A172 (cell line): ENCODE results near the gene KRT78. TPM values are rescaled to one million over a fixed set of nuclear protein-coding genes. Genes with fewer than 3 reads are reported as not detected.

Experiments used
- DNase-seq: peaks from one replicate; pipeline ENCODE4 v3.0.0-alpha.2; 2015; ENCODE audit warnings: low spot score
- total RNA-seq: library from RNA; depleted of rRNA; stranded (reverse); fragments of >200 nt; shearing (Covaris generic); gene quantifications from 2 replicates; pipeline ENCODE4 v1.2.3, GENCODE V29; 2014

The KRT78 gene
- total RNA-seq, 1 experiment from 2014 or later, result not detected

- DNase-seq, result no peak
These were observed 10.0 kb downstream of the KRT78 start for GRCh38 chr12:52838609-52839435.

DNA sequence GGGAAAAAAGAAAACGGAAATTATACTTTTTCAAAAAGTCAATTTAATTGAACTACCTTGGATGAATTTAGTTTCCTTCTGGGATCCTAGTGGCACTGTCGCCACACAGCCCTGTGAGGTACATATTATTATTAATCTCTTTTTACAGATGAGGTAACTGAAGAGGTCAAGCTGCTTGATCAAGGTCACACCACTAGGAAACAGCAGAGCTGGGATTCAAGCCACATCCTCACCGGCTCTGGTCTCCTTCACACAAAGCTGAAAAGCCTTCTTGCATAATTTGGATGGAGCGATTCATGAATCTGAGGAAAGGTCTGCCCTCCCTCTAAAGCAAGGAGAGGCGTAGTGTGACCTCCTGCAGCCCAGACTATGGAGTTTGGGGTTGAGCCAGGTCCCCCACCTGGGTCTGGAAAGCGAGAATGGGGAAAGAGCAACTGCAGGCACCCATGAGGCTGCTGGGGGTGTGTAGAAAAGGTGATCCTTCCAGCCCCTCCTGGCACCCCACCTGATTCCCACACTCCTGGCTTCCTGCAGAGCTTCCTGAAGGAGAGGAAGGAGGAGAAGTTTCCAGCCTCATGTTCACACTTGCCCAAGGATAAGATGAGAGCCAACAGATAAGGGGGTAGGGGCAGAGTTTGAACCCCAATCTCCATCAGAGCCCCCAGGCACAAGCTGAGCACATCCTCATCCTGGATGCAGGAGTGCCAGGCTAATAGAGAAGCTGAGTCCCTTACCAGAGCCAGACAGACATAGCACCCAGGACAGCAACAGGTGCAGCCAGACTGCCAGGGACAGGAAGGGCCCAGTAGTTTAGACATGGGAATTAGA, 10.8 kb downstream of the KRT78 start:
- DNase-seq, result no peak

GRCh38 chr12:52837413-52837741, 11.4 kb downstream of the KRT78 start:
- DNase-seq, result peak; percentile 92

- DNase-seq, result peak; percentile 9
These were observed 12.0 kb downstream of the KRT78 start for GRCh38 chr12:52836491-52837412.

DNA sequence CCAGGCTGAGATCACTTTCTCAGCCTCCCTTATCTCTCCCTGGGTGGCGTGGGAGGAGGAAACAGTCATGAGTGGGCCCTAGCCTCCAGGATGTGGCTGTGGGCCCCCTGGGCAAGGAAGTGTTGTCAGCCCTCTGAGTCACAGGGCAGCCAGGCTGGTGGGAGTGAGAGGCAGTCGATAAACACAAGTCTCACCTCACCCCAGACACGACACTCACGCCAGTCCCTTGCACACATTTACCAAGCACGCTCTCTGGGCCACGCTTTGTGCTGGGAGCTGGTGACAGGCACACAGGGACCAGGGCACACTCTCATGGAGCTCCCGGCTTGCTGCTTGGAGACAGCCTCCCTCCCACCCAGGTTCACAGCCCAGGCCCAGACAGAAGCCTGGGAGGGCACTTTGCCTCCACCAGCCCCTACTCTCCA, 12.7 kb downstream of the KRT78 start:
- peak; percentile 75 for DNase-seq

DNA sequence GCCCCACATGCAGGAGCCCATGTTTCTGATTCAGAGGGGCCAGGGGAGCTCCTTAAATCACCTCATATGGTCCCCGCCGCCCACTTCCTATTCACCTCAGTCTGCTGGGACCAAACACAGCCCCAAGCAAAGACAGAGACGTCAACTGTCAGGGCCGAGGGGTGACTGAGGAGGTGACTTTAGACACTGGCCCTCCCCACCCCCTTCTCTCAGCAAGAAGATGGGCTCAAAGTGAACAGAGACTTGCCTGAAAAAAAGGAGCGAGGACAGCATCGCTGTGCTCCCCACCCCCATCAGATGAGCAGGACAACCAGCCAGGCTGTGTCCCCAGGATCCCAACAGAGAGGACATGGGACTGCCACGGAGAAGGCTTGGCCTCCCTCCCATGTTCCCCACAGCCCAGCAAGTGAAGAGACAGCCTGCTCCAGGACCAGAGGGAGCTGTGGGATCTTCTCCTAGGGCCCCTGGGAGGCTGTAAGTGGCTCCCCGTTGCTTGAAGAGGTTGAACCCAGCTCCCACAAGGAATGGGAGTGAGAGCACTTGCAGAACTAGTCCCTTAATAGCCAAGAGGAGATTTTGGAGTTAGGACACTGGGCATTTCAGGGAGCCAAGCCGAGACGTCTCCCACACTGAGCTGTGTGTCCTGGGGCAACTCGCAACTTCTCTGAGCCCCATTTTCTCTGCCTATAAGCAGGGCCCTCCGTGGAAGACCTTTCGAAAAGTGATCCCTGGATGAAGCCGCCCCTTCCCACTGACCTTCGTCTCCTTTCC, 13.3 kb downstream of the KRT78 start:
- no peak for DNase-seq

DNA sequence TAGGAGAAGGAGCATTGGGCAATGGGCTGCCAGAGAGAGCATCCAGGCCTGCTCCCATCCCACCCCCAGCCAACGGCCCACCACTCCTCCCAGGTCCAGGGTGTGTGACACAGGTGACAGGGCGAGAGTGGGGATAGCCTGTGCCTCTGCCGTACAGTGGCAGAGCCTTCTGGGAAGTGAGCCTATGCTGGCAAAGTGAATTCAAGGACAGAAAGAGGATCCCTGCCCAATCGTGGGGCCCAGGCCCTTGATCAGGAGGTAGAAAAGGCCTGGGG, 14.1 kb downstream of the KRT78 start:
- DNase-seq, result no peak

GRCh38 chr12:52833922-52834726, 14.7 kb downstream of the KRT78 start, which contains the start of gene KRT79:
TSS of gene KRT79 (minus strand) at chr12:52834311. CDS start at chr12:52834260, 51 bp downstream.
- DNase-seq, result no peak

DNA sequence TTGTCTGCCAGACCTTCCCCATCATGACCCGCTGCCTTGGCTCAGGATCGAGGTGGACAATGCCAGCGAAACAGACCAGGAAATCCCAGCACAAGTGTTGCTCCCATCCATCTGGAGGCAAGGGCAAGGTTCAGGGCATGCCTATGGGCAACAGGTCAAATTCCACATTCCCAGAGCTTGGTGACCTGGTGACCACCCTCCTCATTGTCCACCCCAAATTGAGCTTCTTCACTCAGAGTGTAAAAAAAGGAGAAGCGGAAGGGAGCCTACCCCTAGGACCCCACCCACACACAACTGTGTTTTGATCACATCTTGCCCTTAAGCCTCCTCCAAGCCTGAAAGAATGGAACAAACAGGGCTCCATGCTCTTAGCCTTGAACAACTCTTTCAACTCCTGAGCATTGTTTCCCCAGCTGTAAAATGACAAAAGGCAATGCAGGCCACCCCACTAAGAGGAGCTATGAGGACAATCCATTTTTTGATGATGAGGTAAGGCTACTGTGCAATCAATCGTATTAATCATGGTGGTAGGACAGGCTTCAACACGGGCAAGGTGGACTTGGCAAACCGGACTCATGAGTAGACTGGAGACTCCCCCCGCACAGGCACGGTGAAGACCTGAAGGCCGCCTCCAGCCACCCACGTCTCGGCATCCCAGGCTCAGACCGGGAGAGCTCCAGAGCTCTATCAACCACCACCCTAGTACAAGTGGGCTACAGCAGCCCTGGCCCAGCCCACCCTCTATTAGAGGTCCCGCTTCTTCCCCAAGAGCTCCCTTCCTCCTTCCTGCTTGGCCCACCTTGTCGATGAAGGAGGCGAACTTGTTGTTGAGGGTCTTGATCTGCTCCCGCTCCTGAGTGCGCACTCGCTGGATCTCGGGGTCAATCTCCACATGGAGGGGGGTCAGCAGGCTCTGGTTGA, 15.5 kb downstream of the KRT78 start:
- no peak for DNase-seq

DNA sequence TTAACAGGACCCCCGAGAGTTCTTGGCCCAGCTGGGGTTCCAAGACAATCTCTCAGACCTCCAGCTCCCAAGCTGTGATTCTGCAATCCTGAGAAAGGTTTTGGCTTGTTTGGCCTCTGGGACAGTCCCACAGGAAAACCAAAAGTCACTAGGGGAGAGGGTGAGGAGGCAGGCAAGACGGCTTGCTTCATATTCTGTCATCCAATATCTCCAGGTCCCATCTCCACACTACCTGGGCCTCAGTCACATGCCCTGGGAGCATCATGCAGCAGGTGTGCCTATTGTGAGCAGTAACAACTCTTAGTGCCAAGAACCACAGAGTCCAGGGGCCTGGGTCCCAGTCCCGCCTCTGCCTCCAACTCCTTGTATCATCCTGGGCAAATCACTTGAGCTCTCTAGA, 16.3 kb downstream of the KRT78 start:
- no peak for DNase-seq

DNA sequence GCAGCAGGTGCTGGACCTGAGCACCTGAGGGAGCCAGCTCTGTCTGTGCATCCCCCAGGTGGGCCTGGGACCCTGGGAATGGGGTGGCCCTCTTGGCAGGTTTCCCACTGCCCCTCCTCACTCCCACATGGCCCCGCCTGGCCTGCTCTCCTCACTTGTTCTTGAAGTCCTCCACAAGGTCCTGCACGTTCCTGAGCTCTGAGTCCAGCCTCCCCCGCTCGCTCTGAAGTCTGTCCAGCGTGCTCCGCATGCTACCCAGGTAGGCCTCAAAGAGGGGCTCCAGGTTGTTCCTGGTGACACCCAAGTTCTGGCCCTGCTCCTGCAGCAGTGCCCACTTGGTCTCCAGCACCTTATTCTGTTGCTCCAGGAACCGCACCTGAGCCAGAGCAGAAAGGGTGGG, 17.5 kb downstream of the KRT78 start:
- DNase-seq, result no peak

DNA sequence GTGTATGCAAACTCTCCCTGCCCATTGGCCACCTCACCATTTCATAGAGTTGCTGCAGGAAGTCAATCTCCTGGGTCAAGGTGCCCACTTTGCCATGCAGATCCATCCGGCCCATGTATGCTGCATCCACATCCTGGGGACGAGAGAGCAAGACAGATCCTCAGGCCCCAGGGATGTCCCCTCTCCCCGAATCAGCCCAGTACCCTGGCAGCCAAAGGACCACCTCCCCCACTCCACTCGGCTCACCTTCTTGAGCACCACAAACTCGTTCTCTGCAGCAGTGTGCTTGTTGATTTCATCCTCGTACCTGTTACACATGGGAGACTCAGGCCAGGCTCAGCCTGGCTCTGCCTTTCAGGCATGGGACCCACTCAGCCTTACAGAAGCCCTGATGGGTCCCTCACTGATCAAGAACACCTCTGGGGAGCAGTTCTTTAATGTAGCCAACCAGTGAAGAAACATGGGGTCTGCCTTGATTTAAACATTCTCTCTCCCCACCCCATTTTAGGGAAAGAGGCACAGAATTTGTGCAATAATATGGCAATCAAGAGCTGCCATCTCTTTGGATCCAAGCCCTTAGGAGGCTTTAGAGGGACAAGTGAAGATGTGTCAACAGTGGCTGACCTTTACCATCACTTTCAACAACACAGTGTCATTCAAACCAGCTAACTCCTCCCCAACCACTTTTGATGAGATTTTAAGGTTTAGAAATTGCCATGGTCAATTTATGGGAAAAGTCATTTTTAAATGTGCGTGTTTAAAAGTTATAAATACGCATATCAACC, 18.6 kb downstream of the KRT78 start:
- no peak for DNase-seq

- DNase-seq, result no peak
These were observed 20.2 kb downstream of the KRT78 start for GRCh38 chr12:52828591-52829021.

GRCh38 chr12:52828156-52828555, 20.6 kb downstream of the KRT78 start:
- no peak for DNase-seq

DNA sequence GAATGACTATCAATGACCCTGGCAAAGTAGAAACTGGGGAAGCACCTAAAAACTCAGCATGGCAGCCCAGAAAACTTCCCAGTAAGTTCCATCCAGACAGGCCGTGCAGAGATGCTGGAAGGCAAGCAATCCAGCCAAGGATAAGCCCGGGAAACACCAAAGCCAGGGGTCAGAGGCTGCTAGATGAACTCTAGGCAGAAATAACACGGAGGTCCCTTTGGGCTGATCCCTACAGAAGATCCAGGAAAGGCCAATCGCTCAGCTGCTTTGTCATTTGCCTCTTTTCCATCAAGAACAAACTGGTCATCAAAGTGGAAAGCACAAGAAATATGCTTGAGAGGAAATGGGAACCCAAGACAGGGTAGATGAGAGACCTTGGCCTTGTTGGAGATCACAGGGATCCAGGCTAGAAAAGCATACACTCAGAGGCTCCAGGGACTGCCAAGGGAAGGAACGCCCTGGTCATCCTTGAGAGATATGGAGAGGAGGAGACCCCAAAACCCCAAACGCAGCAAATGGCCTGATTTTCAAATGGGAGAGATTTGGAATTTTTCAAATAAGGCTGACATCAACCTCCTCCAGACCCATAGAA, 21.2 kb downstream of the KRT78 start:
- DNase-seq, result no peak

DNA sequence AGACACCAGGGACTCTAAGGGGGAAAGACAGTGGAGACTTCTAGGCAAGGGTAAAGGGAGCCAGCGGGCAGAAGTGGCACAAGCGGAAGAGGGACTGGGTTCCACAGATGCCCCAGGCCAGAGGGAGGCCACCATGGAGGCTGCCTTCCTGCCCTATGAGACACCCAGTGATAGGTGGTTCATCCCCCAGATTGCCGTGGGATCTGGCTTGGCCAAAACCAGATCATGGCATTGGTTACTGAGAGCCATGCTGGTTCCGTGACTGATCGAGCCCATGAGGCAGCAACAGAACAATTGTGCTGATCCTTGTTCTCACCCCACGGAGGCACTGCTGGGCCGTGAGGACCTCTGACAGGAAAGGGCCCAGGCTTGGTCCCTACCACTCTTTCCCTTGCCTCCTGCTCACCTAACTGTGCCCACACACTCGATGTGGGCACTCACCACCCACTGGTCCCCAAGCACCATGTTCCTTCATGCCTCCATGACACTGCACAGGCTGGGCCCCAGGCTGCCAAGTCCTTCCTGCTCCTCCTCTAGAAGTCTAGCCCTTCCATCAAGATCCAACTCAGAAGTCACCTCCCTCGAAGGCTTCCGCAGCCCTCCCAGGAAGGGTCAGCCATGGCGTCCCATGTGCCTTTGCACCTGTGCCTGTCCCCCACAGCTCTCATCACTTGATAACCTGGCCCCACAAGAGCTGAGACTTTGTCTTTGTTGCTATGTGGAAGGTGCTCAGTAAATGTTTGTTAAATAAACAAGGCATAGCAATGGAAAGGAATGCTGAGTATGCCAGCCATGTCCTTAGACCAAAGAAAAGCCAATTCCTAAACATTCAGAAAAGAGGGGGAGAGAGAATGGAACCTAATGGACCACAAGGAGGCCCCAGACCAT, 21.9 kb downstream of the KRT78 start:
- no peak for DNase-seq

DNA sequence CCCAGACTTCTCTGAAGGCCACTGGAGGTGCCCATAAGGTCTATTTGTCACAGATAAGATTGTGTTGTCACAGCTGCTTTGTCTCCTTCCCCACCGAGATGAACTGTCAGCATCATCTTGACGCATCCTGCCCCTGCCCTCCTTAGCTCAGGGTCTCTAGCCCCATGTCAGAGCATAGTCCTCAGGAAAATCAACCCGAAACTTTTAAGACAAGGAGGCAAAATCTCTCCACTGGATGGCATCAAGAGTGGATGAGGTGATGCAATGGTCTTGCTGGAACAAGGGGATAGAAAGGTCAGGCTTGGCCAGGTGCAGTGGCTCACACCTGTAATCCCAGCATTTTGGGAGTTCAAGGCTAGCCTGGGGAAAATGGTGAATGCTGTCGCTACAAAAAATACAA, 22.8 kb downstream of the KRT78 start:
- no peak for DNase-seq
